ENCODE measurements around the gene MRPL44. TPM values are rescaled to one million over a fixed set of nuclear protein-coding genes. Genes with fewer than 3 reads are reported as not detected.

Gene MRPL44
- total and polyA plus RNA-seq, 2 of the 13 experiments (the other 11 are each of a cell fraction or from before 2014, with no cell fraction given), result 38.4 to 78.0 TPM

DNA sequence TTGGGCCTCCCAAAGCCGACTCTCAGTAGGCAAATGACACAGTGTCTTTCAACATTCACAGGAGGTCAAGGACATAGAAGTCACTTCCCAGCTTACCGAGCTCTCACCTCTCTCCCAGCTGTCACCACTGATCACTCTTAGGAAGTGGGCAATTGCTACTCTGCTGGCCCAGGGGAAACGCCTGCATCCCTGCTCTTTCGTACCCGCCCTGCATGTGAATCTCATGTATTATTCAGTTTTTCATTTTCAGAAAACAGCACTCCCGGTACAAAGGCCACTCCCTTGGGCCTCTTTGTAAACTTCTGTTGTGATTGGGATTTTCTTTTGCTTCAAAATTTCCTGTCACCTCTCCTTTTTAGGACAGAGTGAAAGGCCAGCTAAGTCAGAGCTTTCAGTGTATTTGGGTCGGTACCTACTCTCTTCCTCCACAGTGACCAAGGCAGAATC, 15.4 kb downstream of the MRPL44 start (continued):
- TF ChIP-seq HNRNPUL1 (IDR thresholded peaks at IDR 0.05; ENCODE audit: low read depth, low read length) (no peak), HOXA9 (CRISPR knock-in tag; IDR thresholded peaks at IDR 0.05; ENCODE audit: borderline replicate concordance) (no peak), HMG20B (CRISPR knock-in tag; conservative IDR thresholded peaks at IDR 0.05) (0 out of 2 replicates have a peak, but pooled peaks have one; percentile 19), NR2F6 (IDR thresholded peaks at IDR 0.05) (peak; percentile 88), NR2F6 (CRISPR knock-in tag; IDR thresholded peaks at IDR 0.05) (peak; percentile 97), ZNF644 (CRISPR knock-in tag; IDR thresholded peaks at IDR 0.05; ENCODE audit: low read depth) (0 out of 2 replicates have a peak, but pooled peaks have one; percentile 44), ZNF850 (CRISPR knock-in tag; conservative IDR thresholded peaks at IDR 0.05) (no peak), HOXD1 (CRISPR knock-in tag; IDR thresholded peaks at IDR 0.05) (no peak), FOXK2 (IDR thresholded peaks at IDR 0.05) (no peak), SAP130 (CRISPR knock-in tag; IDR thresholded peaks at IDR 0.05; ENCODE audit: low read depth) (peak; percentile 55; the same call in 1 of the 2 replicates), ZNF652 (CRISPR knock-in tag; IDR thresholded peaks at IDR 0.05; ENCODE audit: borderline replicate concordance, low read depth) (no peak; the same call in 1 of the 2 replicates), ZNF468 (CRISPR knock-in tag; IDR thresholded peaks at IDR 0.05) (no peak), MEF2D (CRISPR knock-in tag; IDR thresholded peaks at IDR 0.05) (0 out of 2 replicates have a peak, but pooled peaks have one; percentile 16), NPAS2 (CRISPR knock-in tag; IDR thresholded peaks at IDR 0.05; ENCODE audit: borderline replicate concordance) (no peak), ZNF343 (CRISPR knock-in tag; IDR thresholded peaks at IDR 0.05) (no peak), MAF1 (CRISPR knock-in tag; IDR thresholded peaks at IDR 0.05; ENCODE audit: borderline replicate concordance) (no peak), RFXANK (CRISPR knock-in tag; IDR thresholded peaks at IDR 0.05) (no peak), SSRP1 (CRISPR knock-in tag; IDR thresholded peaks at IDR 0.05) (peak; percentile 45; the same call in 1 of the 2 replicates), ISX (CRISPR knock-in tag; conservative IDR thresholded peaks at IDR 0.05) (no peak), RXRA (CRISPR knock-in tag; IDR thresholded peaks at IDR 0.05) (peak; percentile 61; the same call in 1 of the 2 replicates), ZNF607 (CRISPR knock-in tag; IDR thresholded peaks at IDR 0.05; ENCODE audit: borderline replicate concordance) (no peak; the same call in 1 of the 2 replicates), ZNF350 (CRISPR knock-in tag; IDR thresholded peaks at IDR 0.05; ENCODE audit: borderline replicate concordance, low read depth) (no peak; the same call in 1 of the 2 replicates)
- TF ChIP-seq, protein P1, sequence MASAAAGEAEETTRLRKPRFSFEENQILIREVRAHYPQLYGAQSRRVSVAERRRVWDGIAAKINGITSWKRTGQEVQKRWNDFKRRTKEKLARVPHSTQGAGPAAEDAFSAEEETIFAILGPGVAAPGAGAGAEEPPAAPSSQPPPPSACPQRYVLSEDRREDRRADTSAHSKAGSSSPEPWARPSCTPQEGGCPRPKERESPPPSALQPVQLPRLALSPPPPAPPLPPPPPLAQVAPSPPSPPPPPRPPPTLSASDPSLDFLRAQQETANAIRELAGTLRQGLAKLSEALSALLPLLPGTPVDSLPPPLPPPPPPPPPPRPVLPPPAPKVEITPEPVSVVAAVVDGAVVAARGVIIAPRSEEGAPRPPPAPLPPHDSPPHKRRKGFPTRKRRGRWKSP (CRISPR knock-in tag; IDR thresholded peaks at IDR 0.05), result peak; percentile 43; the same call in 1 of the 2 replicates
- TF ChIP-seq, protein P2, sequence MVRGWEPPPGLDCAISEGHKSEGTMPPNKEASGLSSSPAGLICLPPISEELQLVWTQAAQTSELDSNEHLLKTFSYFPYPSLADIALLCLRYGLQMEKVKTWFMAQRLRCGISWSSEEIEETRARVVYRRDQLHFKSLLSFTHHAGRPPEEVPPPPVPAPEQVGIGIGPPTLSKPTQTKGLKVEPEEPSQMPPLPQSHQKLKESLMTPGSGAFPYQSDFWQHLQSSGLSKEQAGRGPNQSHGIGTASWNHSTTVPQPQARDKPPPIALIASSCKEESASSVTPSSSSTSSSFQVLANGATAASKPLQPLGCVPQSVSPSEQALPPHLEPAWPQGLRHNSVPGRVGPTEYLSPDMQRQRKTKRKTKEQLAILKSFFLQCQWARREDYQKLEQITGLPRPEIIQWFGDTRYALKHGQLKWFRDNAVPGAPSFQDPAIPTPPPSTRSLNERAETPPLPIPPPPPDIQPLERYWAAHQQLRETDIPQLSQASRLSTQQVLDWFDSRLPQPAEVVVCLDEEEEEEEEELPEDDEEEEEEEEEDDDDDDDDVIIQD (CRISPR knock-in tag; IDR thresholded peaks at IDR 0.05; ENCODE audit: low read depth), result peak; percentile 53; the same call in 1 of the 2 replicates
- TF ChIP-seq, protein P3, sequence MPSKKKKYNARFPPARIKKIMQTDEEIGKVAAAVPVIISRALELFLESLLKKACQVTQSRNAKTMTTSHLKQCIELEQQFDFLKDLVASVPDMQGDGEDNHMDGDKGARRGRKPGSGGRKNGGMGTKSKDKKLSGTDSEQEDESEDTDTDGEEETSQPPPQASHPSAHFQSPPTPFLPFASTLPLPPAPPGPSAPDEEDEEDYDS (CRISPR knock-in tag; IDR thresholded peaks at IDR 0.05), result 0 out of 2 replicates have a peak, but pooled peaks have one; percentile 28
- TF ChIP-seq, protein P4, sequence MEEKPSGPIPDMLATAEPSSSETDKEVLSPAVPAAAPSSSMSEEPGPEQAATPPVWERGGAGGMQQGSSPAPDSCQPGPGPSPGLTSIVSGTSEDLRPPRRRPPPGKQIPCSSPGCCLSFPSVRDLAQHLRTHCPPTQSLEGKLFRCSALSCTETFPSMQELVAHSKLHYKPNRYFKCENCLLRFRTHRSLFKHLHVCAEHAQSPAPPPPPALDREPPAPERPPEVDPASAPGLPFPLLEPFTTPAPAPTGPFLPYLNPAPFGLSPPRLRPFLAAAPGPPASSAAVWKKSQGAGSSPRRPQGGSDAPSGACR (CRISPR knock-in tag; IDR thresholded peaks at IDR 0.05), result 0 out of 2 replicates have a peak, but pooled peaks have one; percentile 35
- TF ChIP-seq, protein P5, sequence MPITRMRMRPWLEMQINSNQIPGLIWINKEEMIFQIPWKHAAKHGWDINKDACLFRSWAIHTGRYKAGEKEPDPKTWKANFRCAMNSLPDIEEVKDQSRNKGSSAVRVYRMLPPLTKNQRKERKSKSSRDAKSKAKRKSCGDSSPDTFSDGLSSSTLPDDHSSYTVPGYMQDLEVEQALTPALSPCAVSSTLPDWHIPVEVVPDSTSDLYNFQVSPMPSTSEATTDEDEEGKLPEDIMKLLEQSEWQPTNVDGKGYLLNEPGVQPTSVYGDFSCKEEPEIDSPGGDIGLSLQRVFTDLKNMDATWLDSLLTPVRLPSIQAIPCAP (CRISPR knock-in tag; IDR thresholded peaks at IDR 0.05; ENCODE audit: low read depth), result no peak

Data from HepG2 (cell line).